GM12801 (cell line): ENCODE results near the gene AAMP.

ENCODE experiments used
- TF ChIP-seq, protein P1 (sequence below): IDR thresholded peaks from one replicate; pipeline ENCODE4 v1.5.1; 2011; ENCODE audit warnings: control low read depth; ENCODE audit not compliant: insufficient read length; ENCODE audit errors: extremely low read depth

The AAMP gene

GRCh38 chr2:218229239-218229638, 40.7 kb downstream of the AAMP start:
- TF ChIP-seq, protein P1, sequence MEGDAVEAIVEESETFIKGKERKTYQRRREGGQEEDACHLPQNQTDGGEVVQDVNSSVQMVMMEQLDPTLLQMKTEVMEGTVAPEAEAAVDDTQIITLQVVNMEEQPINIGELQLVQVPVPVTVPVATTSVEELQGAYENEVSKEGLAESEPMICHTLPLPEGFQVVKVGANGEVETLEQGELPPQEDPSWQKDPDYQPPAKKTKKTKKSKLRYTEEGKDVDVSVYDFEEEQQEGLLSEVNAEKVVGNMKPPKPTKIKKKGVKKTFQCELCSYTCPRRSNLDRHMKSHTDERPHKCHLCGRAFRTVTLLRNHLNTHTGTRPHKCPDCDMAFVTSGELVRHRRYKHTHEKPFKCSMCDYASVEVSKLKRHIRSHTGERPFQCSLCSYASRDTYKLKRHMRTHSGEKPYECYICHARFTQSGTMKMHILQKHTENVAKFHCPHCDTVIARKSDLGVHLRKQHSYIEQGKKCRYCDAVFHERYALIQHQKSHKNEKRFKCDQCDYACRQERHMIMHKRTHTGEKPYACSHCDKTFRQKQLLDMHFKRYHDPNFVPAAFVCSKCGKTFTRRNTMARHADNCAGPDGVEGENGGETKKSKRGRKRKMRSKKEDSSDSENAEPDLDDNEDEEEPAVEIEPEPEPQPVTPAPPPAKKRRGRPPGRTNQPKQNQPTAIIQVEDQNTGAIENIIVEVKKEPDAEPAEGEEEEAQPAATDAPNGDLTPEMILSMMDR, result no peak

DNA sequence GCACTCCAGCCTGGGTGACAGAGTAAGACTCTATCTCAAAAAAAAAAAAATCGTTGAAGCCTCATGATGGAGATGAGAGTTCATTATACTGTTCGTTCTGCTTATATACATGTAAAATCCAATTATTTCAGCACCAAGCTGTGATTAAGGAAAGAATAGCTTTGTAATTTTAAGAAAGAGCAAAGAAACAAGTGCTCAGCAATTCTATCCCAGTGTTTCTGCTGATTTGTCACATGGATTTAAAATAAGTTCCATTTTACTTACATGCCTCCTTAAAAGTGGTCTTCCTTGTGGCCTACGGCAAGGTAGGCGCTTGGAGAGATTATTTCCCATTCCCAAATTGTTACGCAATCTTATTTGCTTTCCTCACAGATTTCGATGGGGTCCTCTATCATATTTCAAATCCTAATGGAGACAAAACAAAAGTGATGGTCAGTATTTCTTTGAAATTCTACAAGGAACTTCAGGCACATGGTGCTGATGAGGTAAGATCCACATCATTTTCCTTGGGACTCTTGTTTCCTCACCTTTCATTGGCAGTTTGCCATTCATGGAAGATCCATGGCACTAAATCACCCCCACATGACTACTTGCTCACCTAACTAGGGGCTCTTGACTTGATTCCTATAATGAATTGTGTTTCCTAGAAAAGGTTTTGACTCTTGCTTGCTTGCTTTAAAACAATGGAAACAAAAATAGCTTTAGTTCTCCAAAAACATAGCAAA, 41.4 kb downstream of the AAMP start:
- TF ChIP-seq, protein P1, result no peak

DNA sequence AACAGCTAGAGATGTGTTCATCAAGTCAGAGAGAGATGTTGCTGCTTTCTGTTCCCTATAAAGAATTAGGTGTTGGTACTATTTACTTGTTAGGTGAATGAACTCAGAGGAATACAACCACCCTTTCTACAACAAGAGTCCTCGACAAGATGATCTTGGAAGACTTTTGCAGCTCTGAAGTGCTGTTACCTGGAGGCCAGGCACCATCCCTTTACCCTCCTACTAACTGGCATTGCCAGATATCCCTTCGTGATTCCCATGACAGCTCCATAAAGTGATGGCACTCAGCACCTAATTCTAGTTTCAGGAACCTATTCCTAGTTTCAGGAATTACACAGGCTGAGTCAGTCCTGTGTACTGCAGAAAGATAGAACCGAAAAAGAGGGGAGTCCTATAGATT, 43.0 kb downstream of the AAMP start:
- TF ChIP-seq, protein P1, result no peak

GRCh38 chr2:218224186-218224585, 45.8 kb downstream of the AAMP start:
- TF ChIP-seq, protein P1, result no peak

DNA sequence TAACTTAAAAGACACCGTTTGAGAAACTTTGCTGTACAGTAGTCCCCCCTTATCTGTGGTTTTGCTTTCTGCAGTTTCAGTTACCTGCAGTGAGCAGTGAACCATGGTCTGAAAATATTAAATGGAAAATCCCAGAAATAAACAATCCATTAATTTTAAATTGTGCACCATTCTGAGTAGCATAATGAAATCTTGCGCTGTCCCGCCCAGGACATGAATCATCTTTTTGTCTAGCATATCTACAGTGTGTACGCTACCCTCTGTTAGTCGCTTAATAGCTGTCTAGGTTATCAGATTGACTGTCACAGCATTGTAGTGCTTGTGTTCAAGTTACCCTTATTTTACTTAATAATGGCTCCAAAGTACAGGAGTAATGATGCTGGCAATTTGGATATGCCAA, 46.9 kb downstream of the AAMP start:
- TF ChIP-seq, protein P1, result no peak

DNA sequence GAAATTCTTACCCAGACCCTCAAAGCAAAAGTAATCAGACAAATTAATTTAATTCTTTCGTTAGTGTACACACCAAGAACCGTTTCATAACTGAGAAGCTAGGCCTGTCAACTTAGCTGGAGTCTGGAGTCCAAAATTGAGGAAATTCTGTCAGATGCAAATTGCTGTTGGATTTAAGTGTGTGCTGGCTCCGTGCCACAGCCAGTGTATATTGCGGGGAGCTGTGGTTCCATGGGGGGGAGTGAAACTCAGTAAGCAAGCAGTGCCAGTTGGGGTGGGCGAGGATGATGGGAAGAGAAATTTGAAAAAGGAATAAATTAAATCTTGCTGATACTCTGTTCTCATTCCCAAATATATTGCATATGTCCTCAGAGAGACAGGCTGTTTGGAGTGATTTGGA, 48.9 kb downstream of the AAMP start:
- TF ChIP-seq, protein P1, result no peak

DNA sequence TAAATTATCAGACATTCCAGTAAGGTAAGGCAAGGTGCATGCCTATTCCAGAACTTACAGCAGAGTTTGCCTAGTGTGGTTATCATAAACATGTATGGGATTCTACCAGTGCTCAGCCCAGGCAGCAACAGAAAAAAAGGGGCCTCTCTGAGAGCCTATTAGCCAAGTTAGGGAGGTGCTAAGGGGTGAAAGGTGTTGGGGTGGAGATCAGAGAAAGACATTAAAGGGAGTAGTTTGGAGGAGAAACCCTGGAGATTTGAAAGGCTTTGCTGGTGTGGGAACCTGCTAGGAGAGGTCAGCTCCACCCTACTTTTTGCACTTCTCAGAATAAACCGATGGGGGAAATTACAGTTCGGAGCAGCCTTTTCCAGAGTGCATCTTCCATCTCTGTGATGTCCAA, 50.0 kb downstream of the AAMP start:
- TF ChIP-seq, protein P1, result no peak
